Measurements from ENCODE around the gene STAU1. TPM values are rescaled to one million over a fixed set of nuclear protein-coding genes. Genes with fewer than 3 reads are reported as not detected.

Gene STAU1
- total and polyA plus RNA-seq, 2 of the 13 experiments (the other 11 are each of a cell fraction or from before 2014, with no cell fraction given): 119 to 133 TPM

- Histone ChIP-seq H2AFZ (ENCODE audit: low read length) (no peak overlapping the region), H3K36me3 (replicated peaks in 1 of 2; ENCODE audit: control insufficient read depth in 1 of 2, insufficient read depth in 2 of 2, low read length in 2 of 2) (peaks cover 14 to 43% of the 10 kb centered on the region in 2 experiments), H3K9ac (ENCODE audit: insufficient read depth, low read depth, low read length) (no peak overlapping the region), H3K4me1 (ENCODE audit: insufficient read depth, low read length) (peaks cover 67% of the 10 kb centered on the region), H3K4me3 (replicated peaks in 1 of 3; ENCODE audit: insufficient read depth in 1 of 3, low read depth in 2 of 3, low read length in 3 of 3) (no peak overlapping the region), H3K4me2 (ENCODE audit: low read depth, low read length) (no peak overlapping the region), H3K27me3 (ENCODE audit: control insufficient read depth in 1 of 2, insufficient read depth in 2 of 2, low read length in 2 of 2) (no peaks in the 10 kb centered on the region), H4K20me1 (ENCODE audit: insufficient read depth, low read length) (peaks cover 76% of the 10 kb centered on the region), H3K27ac (ENCODE audit: extremely low read length, insufficient read depth, low read length) (no peak overlapping the region), H3K79me2 (ENCODE audit: insufficient read depth, low read length) (peaks cover 96% of the 10 kb centered on the region), H3K9me3 (ENCODE audit: low read length) (no peaks in the 10 kb centered on the region)
- in situ Hi-C loops (cut with HindIII; ENCODE audit: extremely low pct_ligation_motif_present, low pct_unique_long_range_greater_than_20kb): no loop called here
- 95% methylated on average over 5 of the region's 5 CpGs for WGBS (ENCODE audit: low lambda C conversion rate)
- no peak for ATAC-seq
- intact Hi-C loops (cut with micrococcal nuclease; ENCODE audit: unreplicated experiment): no loop called here
- DNase-seq (ENCODE audit: low spot score): no peak
- FAIRE-seq: no peak
- ChIA-PET POLR2A (interaction anchor here (1.1 to 2.5 kb wide), 2 partner anchors 15 to 20 kb away, joined by 3 to 12 read pairs; no protein-coding TSS in a partner anchor), CTCF (ENCODE audit: low intra/inter-chr PET ratio, low total read pairs) (no interaction called here)
- no TSS peak for BruUV-seq (replicated peaks)
- TF ChIP-seq ZNF598 (CRISPR knock-in tag; IDR thresholded peaks at IDR 0.05; ENCODE audit: borderline replicate concordance) (no peak), ZBTB39 (CRISPR knock-in tag; IDR thresholded peaks at IDR 0.05) (0 out of 2 replicates have a peak, but pooled peaks have one; percentile 49), LCORL (IDR thresholded peaks at IDR 0.05) (no peak), LCORL (CRISPR knock-in tag; IDR thresholded peaks at IDR 0.05) (0 out of 2 replicates have a peak, but pooled peaks have one; percentile 23), ZEB1 (IDR thresholded peaks at IDR 0.05; ENCODE audit: insufficient replicate concordance, low read depth) (no peak), FOXJ3 (CRISPR knock-in tag; IDR thresholded peaks at IDR 0.05; ENCODE audit: borderline replicate concordance) (0 out of 2 replicates have a peak, but pooled peaks have one; percentile 29), ZMYM4 (CRISPR knock-in tag; IDR thresholded peaks at IDR 0.05) (0 out of 2 replicates have a peak, but pooled peaks have one; percentile 13)
Observed at GRCh38 chr20:49165611-49166010, 22.5 kb downstream of the STAU1 start.
